Stimulated activated CD4-positive, alpha-beta T cell treated with anti-CD3 and anti-CD28 coated beads, Interleukin-4, amount 100 ng/mL, for 1 hour (primary cell): ENCODE measurements around the gene PLXNA2.

Experiments used
- DNase-seq: peaks from one replicate; pipeline ENCODE4 v3.0.0-alpha.2; 2020

Gene PLXNA2

DNA sequence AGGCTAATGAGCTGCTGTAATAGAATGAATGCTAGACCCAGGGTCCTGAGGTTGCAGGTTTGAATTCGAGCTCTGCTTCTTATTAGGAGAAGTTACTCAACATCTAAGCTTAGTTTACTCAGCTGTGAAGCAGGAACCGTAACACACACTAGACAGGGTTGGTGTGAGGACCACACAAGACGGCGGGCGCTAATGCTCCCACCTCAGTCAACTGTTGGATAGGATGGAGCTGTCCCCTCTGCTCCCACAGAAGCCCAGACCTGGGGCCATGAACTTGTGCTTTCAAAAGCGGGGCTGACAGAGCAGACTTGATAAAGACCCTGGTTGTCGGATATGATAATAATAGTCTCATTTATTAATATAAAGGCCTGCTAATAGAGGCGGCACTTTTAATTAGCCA, 234.9 kb downstream of the PLXNA2 start:
- no peak for DNase-seq

DNA sequence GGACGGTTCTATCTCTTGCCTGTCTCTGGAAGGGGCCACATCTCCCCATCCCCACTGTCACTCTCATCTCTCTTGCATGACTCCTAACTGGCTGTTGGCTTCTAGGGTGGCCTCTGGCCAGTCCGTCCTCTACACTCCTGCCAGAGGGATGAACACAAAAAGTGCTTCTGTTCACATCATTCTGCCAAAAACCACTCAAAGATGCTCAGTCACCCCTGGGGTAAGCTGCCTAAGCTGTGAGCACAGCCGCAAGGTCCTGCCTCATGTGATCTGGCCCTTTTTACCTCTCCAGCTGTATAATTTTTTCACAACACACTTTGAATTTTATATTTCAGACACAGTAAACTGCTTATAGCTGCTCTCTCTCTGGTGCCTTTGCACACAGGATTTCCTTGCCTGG, 235.7 kb downstream of the PLXNA2 start:
- DNase-seq: no peak

DNA sequence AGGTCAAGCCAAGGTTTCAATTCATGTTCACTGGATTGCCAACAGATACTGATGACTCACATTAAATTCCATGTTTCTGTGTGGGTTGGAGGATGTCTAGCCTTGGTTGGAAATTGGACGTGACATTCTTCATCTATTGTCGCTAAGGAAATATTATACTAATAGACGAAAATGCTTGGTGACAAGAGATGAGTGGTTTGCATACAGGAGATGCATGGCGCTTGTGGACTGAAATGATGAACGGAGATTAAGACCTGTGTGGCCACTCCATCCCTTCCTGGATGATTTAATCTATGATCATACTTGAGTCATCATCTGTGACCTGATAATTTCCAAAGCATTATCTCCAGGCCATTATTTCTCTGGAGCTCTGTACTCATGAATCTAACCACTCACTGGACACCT, 236.2 kb downstream of the PLXNA2 start:
- DNase-seq: no peak

DNA sequence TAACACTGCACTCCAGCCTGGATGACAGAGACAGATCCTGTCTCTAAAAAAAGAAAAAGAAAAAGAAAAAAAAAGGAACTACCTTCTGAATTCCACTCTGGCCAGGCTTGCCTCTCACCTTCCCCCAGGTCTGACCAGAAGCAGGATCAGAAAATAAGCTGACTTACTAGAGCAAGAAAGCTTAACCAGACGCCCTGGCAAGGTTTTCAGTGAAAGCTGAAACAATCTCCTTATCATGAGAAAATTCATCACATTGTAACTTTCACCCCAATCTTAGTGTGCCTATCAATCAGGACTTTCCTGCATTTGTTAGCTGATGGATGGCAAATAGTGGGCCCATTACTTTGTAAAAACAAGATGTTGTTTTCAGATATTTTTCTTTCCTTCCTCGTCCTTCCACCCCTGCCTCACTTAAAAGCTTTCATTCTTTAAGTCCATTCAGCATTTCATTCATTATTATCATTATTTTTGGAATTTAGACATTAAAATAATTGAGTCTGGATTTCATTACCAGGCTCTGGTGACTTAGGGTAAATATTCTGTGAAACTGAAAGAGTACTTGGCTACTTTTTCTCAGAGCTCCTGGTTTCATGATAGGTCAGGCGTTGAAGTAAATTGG, 236.8 kb downstream of the PLXNA2 start:
- DNase-seq: no peak

DNA sequence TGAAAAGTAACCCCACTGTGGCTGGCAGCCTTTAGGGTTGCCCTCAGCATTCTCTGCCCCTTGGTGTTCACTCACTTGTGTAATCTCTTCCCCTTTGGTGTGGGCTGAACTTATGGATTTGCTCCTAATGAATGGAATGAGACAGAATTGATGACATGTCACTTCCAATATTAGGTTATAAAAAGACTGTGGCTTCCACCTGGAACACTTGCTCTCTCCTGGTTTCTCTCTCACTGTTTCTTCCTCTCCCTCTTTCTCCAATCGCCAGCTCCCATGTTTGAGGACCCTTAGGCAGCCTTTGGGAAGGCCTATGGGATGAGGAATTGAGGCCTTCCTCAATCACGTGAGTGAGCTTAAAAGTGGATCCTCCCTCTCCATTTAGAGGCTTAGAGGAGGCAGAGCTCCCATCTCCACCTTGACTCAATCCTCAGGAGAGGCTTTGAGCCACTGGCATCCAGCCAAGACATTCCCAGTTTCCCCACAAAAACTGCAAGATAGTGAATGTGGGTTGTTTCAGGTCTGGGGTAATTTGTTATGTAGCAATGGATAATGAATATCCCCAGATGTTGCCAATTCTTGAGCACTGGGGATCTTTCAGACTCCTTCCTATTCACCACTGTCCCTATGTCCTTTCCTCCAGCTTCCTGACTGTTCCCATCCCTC, 237.8 kb downstream of the PLXNA2 start:
- no peak for DNase-seq

DNA sequence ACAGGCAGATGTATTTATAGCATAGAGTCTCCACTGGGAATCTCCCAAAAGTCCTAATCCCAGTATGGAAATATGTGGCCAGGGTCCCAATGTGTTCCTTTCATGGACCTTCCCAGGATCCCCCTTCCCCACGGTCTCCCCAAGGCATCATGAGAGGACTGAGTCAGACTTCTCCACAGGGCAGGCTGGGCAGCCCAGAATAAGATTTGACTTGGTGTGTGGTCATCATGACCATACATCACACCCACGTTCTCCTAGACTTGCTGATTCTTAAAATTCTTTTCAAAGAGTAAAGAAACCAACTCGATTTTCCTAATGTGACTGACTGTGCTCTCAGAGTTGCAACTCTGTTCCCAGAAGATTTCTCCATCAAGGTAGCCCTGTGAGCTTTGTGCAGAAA, 239.3 kb downstream of the PLXNA2 start:
- no peak for DNase-seq

DNA sequence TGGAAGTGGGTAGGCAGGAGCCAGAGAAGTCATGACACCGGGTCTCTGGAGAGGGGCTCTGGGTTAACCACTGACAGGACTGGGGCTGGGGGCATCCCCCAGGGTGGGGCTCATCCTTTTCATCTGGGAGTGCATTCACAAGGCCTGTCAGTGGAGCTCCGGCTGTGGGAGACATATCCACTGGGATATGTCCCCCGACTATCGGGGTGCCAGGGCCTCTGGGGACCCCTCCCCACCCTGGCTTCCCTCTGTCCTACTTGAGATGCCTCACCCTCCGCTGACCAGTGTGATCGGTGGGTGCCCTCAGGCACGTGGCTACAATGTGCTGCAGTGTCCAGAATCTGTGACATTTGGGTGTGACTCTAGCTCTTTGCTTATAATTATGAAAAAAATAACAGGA, 240.9 kb downstream of the PLXNA2 start:
- DNase-seq: no peak

DNA sequence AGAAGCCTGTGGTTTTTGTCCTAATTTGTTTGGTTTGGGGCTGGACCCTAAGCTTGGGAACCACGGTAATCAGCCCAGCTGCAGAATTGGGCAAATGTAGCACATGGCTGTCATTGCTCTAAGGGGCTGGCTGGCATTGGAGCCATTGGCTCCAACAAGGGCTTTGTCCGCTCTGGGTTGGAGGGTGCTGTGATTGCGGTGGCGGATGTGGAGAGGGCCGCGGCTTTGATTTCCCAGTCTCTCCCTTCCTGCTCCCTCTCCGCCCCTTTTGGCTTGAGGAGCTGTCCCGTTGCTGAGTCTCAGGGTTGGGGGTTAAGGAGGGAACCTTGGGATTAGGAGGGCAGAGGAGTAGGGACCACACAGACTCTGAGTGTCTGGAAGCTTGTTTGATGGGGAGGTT, 241.5 kb downstream of the PLXNA2 start:
- DNase-seq: no peak

DNA sequence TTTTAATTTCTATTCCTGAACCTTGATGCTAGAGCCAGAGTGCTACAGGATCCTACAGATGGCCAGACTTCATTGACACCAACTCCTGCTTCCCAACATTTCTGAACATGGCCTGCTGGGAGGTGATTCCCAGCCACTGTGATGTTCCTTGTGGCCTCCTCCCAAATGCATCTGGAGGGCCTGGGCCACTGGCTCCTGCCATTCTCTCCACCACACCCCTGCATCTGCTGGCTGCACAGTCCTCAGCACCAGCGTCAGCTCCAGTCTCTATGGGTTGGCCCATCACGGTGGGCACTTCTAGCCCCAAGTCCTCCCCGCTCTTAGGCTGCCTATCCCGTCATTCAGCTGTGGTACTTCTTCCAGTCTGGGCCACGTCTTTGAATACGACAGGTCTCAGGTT, 242.1 kb downstream of the PLXNA2 start:
- no peak for DNase-seq

DNA sequence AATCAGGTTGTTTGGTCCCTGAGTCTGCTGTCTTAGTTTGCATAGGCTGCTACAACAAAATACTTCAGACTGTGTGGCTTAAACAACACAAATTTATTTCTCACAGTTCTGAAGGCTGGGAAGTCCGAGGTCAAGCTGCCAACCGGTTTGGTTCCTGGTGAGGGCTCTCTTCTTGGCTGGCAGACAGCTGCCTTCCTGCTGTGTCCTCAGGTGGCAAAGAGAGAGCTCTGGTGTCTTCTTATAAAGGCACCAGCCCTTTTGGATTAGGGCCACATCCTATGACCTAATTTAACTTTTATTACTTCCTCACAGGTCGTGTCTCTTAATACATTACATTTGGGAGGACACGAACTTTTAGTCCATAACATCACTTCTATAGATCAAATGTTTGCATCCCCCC, 243.7 kb downstream of the PLXNA2 start:
- no peak for DNase-seq

DNA sequence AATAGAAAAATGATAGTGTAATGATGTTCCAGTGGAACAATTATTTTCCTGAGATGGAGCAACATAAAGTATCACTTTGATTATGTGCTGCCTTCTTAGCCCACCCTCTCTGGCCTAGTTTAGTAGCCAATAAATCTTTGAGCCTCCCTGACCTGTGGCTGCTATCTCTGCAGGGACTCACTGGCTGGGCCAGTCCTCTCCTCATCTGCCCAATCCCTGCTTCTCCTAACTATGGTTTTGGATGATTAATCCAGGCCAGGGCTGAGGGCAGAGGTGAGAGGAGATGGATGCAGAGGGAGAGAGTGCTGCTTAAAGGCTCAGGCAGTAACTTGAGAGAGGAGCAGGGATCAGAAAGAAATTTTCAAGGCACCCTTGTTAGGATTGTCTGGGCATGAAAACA, 244.2 kb downstream of the PLXNA2 start:
- no peak for DNase-seq

DNA sequence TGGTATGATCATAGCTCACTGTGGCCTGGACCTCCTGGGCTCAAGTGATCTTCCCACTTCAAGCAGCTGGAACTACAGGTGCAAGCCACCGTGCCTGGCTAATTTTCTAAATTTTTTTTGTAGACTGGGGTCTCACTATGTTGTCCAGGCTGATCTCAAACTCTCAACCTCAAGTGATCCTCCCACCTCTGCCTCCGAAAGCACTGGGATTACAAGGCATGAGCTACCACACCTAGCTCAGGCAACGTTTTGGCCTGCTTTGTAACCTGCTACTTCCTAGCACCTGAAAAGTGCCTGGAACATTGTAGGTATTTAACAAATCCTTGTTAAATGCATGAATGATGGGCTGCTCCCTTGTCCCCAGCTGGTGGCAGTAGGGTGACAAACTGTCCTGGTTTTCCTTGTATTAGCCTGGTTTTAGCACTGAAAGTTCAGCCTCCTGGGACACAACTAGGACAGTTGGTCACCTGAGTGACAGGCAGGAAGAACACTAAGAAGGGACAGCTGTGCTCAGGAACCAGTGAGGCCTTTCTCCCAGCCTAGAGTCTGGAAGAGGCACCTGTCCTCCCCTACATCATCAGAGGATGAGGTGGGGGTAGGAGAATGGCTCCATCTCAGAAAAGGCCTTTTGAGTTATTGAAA, 244.8 kb downstream of the PLXNA2 start:
- DNase-seq: no peak

DNA sequence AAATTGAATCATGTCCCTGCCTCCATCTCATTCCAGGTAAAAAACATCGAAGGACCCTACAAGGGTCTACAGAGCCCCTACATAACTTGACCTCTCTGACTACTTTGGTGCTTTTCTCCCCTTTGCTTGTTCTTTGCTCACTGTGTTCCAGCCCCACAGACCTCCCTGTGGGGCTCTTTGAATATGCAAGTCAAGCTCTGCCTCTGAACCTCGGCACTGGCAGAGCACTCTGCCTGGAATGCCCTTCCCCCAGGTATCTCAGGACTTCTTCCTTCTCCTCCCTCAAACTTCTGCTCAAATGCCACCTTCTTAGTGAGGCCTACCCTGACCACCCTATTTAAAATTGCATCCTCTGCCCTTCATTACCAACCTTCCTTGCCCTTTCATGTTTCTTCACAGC, 245.5 kb downstream of the PLXNA2 start:
- no peak for DNase-seq

DNA sequence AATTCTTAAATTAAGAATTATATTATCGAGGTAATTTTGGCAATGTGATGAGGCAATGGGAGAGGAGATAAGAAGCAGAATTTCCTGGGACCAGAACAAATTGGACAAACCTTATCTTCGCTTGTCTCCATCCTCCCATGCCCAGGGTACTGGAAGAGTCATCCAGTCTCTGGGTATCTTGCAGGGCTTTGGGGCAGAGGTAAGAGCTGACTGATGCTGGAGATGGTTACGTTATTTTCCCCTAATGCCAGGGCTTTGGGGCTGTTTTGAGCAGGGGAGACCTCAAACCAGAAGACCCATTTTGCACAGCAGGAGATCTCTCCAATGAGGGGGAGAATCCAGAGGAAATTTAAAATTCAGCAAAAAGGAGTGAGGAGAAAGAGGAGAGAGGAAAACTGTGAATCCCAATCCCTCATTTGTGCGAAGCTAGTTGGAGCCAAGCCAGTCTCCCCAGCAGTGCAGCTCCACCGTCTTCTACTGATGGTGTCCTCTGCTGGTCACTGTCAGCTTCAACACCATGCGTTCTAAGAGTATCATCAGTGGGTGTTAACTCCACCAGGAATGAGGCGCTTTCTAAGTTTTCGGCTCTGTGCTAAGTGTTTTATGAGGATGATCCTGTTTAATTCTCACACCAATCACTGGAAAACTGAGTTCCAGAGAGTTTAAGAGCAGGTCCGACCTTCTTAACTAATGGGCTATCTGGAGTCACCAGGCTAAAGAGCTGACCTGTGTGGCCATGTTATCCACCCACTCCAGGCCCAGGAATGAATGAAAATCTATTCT, 246.5 kb downstream of the PLXNA2 start:
- DNase-seq: peak; percentile 50

DNA sequence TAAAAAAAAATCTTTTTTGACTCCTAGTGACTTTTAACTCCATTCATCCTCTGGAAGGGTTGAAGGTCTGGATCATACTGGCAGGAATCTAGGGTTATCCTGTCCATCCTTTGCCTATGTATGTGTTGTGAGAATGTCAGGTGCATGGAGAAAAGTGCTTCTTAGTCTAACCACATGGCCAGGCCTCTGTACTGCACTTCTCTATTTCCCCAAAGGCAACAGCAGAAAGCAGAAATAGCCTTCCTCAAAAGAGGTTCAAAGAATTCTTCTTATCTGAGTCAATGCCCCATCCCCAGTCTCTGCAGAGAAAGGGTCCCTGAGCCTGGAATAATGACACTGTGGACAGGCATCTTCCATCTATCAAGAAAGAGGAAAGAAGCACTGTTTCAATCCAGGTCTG, 247.5 kb downstream of the PLXNA2 start:
- no peak for DNase-seq

DNA sequence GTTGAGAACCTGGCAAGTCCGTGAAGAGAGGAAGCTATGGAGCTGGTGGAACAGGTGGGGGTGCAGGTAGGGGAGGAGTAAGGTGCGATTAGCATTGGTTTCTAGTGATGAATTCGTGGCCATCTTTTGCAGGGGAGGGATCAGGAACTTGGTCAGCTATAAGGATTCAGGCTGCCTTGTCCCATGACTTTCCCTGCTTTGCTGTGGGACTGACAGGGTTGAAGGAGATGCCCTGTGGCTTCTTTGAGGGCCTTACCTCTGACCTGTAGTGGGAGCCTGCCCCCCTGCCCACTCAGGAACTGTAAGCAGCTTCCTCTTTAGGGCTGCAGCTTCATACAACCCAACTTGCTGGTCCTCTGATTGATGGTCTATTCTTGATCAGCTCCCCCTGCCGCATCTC, 248.6 kb downstream of the PLXNA2 start:
- no peak for DNase-seq

DNA sequence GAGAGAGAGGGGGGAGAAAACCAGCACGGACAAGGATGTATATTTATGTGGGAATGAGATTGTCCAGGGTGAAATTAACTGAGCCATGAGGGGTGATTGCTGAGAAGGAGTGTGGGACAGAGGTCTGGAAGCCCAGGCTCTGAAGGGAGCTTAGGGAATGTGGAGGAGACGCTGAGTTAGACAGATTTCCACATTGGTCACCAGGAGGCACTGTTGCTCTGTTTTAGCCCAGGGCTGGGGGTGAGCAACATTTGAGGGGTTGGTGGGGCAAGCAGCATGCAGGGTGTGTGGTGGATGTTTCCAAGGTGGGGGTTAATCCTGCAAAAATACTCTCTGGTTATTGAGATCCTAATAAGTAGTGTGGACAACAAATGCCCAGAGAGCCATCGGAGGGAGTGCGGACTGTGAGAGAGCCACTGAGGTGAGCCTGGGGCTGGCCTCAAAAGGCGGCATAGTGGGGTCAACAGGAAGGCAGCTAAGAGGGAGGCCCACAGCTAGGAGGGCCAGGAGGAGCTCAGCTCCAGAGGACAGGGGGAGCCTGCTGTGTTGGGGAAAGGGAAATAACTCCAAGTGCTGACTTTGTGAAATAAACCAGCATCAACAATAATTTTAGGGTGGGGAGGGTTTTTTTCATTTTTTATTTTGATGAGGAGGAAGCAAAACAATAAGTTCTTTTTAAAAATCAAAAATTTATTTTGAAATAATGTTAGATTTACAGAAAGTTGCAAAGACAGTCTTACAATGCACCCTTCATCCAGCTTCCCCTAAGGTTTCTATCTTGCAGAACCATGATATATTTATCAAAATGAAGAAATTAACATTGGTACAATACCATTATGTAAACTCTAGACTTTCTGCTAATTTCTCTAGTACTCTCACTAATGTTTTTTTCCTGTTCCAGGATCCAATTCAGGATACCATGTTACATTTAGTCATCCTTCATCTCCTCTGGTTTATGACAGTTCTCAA, 250.4 kb downstream of the PLXNA2 start:
- no peak for DNase-seq

DNA sequence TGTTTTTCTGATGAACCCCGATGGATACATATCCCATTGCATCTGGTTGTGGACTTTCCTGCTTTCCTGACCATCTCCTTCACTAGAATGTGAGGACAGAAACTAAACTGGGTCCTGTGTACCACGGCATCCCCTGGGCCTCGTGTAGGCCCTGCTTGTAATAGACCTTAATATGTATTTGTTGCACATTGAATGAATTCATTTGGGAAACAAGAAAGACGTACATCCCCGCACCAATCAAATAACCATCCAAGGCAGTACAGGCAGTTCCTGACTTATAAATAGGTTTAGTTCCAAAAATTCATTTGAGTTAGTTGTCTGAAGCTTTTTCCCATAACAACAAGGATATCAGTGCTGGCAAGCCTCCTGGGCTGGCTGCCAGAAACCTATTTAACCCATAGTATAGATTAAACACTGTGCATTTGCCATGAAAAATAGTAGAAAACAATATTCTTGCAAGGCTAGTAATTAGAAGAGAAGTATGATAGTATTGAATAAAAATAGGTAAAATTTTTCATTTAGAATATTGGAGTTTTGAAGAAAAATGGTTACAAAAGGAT, 251.4 kb downstream of the PLXNA2 start:
- no peak for DNase-seq

DNA sequence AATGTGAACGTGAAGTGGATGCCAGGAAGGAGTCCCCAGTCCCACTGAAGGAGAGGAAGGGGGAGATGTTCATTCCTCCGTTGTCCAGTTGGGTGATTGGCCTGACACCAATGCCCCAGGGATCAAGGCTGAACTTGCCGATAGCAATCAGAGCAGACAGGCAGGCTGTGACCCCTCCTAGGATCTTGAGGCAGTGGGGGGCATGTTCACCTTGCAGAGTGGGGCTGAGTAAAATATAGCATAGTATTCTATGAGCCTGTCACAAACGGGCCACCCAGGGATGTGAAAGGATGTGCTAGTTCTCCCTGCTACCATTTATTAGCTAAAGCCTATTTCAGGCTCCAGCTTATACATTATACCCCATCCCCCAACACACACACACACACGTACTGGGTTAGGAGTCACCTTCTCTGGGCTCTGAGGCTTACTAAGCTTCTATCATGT, 252.6 kb downstream of the PLXNA2 start:
- no peak for DNase-seq

DNA sequence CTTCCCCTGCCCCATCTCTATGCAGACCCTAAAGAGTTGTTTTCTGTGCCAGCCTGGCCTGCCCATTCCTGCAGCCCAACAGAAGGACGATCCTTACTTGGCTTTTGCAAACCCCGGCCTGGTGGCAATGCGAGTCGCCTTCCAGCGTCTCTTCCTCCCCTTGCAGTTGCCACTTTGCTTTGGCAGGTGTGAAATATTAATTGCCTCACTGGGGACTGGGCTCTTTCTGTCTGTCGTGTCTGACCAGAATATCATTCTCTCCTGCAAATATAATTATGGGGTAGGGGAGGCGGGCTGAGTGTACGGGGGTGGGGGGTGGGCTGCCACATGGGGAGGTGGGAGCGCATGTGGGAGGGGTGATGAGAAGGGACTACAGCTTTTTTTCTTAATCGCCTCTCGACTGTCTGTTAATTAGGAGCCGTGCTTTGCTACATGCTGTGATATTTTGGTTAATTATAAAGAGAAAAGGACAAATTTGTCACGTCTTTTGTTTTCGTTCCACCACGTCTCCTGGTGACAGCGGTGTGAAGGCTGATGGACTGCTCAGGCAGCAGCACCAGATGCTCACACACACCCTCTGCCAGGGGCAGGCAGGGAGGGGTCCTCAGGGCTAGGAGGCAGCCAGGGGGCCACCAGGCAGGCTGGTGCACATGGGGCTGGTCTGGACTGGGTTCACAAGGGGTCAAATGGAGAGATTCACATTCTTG, 253.2 kb downstream of the PLXNA2 start:
- no peak for DNase-seq

DNA sequence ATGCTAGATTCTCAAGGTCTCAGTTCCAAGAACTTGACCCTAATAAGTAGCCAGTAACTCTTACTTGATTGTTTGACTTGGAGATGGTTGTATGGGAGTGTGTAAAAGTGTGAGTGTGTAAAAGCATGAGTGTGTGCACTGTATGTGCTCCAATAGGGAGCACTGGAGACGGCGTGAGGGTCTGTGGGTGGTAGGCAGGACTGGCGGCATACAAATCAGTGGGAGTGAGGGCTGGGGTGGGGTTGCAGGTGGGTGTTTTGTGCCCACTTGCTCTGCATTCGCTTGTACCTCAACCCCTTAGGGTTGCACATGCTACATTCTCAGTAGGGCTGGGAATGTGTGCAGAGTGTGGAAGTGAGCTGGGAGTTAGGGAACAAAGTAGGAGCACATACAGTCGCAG, 253.7 kb downstream of the PLXNA2 start:
- no peak for DNase-seq
